ENCODE results near the gene RALA.

The RALA gene

GRCh38 chr7:39623047-39623731 is at the start of gene RALA:
Gene RALA, plus strand, starts transcription at chr7:39623572. Its CDS starts 63,096 bp downstream, at chr7:39686668.
- DNase-seq: peak; percentile 84

- no peak for DNase-seq
Observed at GRCh38 chr7:39574673-39575349, 48.6 kb upstream of the RALA start.

DNA sequence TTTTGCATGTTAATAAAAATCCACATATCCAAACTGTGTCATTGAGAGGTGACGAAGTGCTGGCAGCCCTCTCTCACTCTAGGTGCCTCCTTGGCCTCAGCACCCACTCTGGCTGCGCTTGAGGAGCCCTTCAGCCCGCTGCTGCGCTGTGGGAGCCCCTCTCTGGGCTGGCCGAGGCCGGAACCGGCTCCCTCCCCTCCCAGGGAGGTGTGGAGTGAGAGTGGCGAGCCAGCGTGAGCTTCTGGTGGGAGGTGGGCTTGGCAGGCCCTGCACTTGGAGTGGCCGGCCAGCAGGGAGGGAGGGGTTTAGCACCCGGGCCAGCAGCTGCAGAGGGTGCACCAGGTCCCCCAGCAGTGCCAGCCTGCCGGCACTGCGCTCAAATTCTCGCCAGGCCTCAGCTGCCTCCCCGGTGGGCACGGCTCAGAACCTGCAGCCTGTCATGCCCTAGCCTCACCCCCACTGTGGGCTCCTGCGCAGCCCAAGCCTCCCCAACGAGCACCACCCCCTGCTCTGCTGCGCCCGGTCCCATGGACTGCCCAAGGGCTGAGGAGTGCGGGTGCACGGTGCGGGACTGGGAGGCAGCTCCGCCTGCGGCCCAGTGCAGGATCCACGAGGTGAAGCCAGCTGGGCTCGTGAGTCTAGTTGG is 46.0 kb upstream of the RALA start:
- DNase-seq: no peak

DNA sequence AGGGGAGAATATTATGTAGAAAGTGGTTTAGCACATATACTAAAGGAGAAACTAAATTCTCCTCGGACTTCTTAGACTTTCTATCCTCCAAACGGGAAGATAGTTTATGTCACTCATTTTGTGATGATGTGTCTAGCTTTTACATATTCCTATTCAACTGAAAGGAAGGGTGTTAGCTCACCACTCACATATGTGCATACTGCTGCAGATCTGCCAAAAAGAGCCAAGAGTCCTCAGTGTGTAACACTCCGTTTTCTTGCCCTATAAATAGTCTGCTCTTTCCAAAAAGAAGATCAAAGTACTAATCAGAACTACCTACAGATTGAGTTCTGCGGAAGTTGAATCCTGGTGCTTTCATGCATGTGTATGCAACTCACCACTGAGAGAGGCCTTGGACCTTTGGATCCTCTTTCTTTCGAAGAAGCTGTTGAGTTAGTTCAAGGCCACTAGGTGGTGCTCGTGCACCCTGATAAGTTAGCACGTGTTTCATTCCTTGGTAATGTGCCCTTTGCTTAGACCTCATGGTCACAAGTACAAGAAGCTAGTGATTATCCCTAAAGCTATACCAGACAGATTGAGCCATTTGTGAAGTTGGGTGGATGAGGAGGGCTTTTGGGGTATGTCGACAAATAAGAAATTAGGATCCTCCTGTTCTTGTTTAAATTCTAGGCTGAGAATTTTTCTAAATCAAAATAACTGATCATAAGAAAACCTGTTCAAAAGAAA is 43.1 kb upstream of the RALA start:
- peak; percentile 70 to 71 for DNase-seq

GRCh38 chr7:39582536-39582935 is 40.8 kb upstream of the RALA start:
- no peak for DNase-seq

- no peak for DNase-seq
Observed at GRCh38 chr7:39583539-39583938, 39.8 kb upstream of the RALA start.

GRCh38 chr7:39587393-39587792 is 36.0 kb upstream of the RALA start:
- no peak for DNase-seq

DNA sequence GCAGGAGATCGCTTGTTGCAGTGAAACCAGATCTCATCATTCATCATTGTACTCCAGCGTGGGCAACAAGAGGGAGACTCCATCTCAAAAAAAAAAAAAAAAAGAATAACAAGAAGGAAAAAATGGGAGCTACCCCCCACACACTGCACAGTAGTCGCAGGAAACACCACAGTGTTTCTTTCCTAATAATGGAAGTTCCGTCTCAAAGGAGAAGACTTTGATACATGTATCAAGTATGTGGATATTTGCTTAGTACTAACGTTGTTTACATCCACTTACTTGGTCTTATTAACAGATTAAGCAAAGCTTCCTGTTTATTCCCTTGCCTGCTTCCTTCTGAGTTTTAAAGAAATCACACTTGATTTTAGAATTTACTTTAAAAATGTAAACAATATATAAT is 35.0 kb upstream of the RALA start:
- DNase-seq: no peak

DNA sequence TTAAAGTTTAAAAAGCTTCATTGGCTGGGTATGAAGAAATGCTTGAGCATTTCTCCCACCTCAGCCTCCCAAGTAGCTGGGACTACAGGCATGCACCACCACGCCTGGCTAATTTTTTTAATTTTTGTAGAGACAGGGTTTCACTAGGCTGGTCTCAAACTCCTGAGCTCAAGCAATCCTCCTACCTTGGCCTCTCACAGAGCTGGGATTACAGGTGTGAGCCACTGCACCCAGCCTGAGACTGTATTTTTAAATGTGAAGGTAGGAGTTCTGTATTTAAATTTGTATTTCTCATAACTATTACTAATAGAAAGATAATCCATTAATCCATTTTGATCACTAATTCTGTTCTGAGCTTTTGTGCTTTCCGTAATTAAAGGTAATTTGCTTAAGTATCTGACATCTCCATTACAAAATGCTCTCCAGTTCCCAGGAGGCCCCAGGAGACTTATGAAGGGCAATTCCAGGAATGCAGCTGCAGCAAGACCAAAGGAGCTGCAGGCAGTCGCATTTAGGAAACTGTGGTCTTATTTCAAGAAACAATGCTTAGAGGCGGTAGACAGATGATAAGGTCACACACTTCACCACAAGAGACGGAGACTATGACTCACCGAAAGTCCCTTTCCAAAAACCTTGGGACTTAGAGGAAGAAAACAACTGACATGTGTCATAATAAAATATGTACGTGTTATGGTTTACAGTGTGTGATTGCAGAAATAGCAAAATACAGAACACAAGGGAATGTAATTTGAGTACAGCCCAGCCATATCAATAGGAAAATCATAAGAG is 33.9 kb upstream of the RALA start:
- peak; percentile 49 to 65 for DNase-seq

GRCh38 chr7:39592586-39592985 is 30.8 kb upstream of the RALA start:
- DNase-seq: no peak

GRCh38 chr7:39594988-39595620 is 28.3 kb upstream of the RALA start:
- DNase-seq: no peak

DNA sequence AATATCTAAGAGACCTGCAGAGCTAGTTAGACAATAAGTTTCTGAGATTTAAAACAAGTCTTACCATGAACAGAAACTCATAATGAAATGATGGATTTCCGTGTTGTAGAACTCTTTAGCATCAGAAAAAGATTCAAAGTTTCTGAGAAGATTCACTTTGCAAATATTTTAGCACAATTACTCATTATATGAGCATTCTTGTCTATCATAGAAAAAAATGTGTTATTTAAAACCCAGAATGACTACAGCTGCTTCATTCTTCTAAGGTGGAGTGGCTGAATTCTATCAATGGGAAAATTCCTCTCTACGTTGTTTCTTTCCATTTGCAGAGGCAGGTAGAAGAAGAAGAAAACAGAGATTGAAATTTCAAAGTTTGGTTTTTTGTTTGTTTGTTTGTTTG is 21.0 kb upstream of the RALA start:
- DNase-seq: no peak

GRCh38 chr7:39603924-39604323 is 19.4 kb upstream of the RALA start:
- DNase-seq: no peak

DNA sequence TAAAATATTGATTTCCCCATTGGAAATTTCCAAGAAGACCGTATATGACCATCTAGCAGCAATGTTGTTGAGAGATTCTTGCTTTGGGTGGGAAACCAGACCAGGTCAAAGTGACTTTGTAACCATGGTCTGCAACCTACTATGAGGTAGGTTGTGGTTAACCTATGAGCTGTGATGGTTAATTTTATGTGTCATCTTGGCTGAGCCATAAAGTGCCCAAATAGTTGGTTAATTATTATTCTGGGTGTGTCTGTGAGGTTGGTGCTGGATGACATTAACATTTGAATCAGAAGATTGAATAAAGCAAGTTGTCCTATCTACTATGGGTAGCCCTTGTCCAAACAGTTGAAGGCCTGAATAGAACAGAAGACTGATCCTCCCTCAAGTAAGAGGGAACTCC is 18.3 kb upstream of the RALA start:
- DNase-seq: no peak

DNA sequence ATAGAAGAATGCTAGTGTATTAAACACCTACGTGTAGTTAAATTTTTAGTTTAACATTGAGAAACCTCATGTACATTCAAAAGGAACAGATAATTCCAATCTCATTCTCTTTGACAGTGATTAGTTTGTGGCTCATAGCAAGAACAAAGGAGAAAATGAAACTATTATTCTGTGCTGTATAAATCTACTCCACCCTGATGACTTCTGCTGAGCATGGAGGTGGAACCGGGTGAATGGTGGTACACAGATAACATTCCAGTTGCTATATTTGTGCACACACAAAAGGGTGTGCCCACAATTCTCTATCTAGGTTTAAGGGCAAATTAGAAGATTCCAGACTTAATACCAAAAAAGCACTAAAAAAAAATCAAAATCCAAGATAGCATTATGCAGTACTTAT is 17.0 kb upstream of the RALA start:
- DNase-seq: no peak

DNA sequence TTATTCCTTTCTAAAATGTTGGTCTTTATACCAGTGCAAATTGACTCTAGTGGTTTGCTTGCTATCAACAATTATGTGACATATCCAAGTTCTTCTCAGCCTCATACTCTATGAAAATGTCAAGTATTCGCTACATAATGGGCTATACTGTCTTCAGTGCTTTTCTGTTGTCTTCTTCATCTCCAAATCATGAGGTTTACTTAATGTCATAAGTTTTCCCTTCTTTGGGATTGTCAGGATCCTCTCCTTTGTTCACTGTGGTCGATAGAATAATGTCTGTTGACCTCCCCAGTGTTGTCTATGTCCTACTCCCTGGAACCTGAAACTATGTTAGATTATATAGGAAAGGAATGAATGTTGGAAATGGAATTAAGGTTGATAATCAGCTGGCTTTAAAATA is 16.4 kb upstream of the RALA start:
- no peak for DNase-seq

DNA sequence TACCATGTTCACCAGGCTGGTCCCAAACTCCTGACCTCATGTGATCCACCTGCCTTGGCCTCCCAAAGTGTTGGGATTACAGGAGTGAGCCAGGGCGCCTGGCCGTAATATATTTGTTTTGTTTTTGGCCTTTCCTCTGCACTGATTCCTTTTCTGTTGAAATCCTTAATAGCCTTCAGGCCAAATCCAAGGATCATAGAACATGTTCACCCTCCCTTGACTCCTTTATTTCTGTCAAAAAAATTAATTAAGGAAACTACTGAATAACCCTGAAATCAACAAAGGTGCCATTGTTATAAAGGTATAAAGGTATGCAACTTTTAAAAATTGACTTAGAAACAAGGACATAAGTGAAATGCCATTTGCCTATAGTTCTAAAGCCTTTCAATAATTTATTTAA is 15.5 kb upstream of the RALA start:
- DNase-seq: no peak

- DNase-seq: no peak
Observed at GRCh38 chr7:39608278-39608677, 15.1 kb upstream of the RALA start.

DNA sequence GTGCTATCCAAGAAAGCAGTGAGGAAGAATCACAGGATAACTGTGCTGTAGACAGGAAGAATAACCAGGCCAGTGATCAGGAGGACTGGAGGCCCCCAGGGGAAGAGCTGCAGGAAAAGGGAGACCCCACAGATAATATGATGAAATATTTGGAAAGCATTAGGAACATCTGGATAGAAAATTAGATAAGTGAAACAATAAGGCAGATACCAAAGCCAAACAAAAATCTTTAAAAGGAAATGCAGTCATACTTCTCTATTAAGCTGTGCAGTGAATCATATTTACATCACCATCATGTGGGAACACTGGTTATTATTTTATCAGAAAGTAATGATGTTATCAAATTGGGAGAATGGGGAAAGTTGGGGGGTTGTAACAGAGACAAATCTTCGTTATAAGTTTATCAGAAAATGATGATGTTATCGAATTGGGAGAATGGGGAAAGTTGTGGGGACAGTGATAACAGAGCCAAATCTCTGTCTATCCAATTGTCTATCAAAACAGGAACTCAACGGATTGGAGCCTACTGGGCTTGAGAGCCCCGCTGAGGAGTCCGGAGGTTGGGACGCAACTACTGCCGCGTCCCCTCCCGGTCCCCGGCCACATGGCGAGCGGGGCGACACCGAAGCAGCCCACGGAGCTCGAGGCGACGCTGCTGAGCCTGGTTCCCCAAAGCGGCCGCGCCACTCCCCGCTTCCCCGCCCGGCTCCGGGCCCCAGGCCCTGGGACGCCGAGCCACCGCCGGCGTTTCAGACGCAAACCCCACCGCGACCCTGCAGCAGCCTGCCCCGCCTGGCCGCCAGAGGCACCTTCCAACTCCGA is 14.0 kb upstream of the RALA start:
- DNase-seq: peak in 1 of 2 donors; percentile 16

GRCh38 chr7:39609935-39610263 is 13.5 kb upstream of the RALA start:
- no peak for DNase-seq

DNA sequence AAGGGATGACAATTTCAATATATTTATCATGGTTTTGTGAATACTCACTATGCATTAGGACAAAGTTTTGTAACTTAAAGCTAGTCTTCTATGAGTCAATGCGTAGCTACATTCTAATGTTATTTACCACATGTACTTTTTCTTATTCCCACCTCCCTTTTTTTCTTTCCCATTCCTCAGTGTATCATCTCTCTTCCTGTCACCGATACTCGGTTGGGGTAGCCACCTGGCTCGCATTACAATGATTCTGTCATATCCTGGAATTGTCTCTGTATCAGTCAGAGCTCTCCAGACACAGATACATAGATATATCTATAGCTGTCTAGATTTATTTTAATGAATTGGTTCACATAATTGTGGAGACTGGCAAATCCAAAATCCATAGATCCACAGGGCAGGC is 9.8 kb upstream of the RALA start:
- no peak for DNase-seq

DNA sequence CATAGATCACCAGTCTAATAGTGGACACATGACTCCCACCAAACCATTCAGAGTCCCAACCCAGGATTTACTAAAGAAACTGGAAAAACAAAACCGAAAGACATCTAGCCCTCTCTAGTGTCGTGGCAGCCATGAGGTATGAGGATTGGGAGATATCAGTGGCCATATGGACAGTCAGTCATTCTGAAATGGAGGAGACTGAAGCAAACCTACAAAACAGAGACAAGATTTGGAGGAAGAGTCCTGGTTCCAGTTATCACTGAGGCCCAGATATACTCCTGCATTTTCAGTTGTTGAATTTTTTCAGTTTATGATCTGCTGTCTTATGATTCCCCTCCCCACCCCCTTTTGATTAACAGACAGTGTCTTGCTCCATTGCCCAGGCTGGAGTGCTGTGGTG is 9.1 kb upstream of the RALA start:
- DNase-seq: no peak
